ENCODE measurements around the gene FMO3.

FMO3 gene

DNA sequence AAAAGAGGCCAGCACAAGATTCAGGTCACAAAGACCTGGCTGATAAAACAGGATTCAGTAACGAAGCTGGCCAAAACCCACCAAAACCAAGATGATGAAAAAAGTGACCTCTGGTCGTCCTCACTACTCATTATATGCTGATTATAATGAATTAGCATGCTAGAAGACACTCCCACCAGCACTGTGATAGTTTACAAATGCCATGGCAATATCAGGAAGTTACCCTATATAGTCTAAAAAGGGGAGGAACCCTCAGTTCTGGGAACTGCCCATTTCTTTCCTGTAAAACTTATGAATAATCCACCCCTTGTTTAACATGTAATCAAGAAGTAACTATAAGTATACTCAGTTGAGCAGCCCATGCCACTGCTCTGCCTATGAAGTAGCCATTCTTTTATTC is 68.4 kb downstream of the FMO3 start:
- no peak for DNase-seq (ENCODE audit: low read depth)

DNA sequence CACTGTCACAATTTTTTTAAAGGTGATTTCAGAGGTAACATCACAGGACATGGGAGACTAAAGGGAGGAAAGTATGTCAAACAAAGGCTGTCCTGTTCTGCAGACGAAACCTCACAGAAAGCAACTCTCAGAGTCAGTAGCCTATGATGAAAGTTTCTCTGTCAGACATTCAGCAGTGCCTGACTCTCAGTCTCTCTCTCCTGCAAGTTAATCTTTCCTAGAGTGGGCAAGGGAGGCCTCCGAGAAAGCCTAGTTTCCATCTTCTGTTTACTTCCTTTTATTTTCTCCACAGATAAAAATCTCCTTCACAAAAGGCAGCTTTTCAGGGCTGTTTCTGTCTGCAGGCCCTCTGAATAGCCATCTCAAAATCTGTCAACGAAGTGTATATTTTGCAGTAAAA is 69.5 kb downstream of the FMO3 start:
- no peak for DNase-seq (ENCODE audit: low read depth)

DNA sequence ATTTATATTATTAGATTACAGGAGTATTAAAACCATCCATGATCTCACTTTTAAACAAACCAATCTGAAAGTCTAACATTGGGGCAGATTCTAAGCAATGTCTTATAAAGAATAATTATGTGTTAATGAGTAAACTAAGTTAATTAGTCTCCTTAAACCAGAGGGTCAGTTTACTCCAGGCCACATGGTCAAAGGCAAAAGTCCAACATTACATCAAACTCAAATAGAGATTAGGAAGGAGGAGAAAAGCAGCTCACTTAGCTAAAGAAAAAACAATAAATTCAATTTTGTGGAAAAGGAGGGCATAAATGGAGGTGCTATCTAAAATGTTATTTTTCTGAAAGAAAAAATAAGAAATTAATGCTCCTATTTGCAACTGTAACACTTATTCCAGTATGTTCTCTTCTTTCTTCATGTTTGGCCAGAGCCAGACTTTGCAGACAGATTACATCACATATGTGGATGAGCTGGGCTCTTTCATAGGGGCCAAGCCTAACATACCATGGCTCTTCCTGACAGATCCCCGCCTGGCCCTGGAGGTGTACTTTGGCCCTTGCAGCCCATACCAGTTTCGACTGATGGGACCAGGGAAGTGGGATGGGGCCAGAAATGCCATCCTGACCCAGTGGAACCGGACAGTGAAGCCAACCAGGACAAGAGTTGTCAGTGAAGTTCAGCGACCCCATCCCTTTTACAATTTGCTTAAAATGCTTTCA is 70.1 kb downstream of the FMO3 start:
- no peak for DNase-seq (ENCODE audit: low read depth)

DNA sequence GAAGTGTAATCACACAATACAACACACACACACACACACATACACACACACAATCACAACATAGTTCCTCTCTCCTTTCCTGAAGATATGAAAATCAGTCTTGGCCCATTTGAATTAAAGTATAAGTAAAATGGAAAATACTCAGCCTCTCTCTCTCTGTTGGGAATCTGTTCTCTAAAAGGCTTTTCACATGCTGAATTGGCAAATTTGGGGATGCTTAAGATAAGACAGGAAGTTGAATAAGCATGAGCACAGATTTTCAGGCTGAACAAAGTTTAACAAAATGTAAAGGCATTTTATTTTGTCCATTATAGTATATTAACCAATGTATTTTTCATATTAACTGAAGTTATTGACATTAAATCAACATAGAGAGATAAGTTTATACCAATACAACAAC is 70.7 kb downstream of the FMO3 start:
- DNase-seq (ENCODE audit: low read depth): no peak

- no peak for DNase-seq (ENCODE audit: low read depth)
Measured at GRCh38 chr1:171166361-171166760, 75.7 kb downstream of the FMO3 start.
